Peyer's patch (tissue), 4 donors: ENCODE results near the gene GADL1.

Experiments
- POLR2A ChIP-seq, 2 donors: fragments of 450-650 bp; IDR thresholded peaks; one replicate each; pipeline ENCODE4 v1.5.1; 2017; ENCODE audit warnings: antibody characterized with exemption in 2 of 2, mild to moderate bottlenecking in 2 of 2, moderate library complexity in 2 of 2
- TF ChIP-seq, protein P1 (sequence below), 6 experiments: fragments of 450-650 bp in 4 of 6; fragments of 200-600 bp in 2 of 6; sonication (generic) in 1 of 6; IDR thresholded peaks; one replicate each; pipeline ENCODE4 v1.5.1; 2017 to 2019; ENCODE audit warnings: antibody characterized with exemption in 6 of 6, mild to moderate bottlenecking in 3 of 6, moderate library complexity in 1 of 6

DNA sequence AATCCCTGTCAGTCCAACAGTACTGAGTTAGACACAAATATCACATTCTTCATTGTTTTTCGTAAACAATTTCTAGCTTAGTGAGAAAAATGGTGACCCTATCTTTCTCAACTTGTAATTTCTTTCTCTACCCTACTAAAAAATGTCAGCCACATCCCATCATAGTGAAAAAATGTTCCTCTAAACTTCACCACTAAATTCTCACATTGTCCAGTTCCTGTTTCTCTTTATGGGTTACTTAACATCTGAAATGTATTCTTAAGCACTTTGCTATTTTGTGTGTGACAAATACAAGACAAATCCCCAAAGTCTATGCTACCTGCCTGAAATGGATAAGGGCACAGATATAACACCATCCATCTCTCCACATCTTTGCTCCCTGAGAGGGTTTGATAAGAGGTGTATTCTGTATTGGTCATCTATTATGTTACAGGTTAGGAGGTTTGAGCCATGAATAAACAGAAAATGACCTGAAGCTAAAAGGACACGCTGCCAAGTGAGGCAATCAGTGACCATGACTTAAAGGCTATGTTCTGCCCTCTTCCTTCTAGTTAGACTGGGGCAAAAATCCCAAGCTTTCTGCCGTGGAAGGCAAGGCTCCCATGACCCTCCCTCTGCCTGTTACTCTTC lies 118.2 kb downstream of the GADL1 start:
- no peak for TF ChIP-seq POLR2A (IDR thresholded peaks at IDR 0.05)
- TF ChIP-seq, protein P1, sequence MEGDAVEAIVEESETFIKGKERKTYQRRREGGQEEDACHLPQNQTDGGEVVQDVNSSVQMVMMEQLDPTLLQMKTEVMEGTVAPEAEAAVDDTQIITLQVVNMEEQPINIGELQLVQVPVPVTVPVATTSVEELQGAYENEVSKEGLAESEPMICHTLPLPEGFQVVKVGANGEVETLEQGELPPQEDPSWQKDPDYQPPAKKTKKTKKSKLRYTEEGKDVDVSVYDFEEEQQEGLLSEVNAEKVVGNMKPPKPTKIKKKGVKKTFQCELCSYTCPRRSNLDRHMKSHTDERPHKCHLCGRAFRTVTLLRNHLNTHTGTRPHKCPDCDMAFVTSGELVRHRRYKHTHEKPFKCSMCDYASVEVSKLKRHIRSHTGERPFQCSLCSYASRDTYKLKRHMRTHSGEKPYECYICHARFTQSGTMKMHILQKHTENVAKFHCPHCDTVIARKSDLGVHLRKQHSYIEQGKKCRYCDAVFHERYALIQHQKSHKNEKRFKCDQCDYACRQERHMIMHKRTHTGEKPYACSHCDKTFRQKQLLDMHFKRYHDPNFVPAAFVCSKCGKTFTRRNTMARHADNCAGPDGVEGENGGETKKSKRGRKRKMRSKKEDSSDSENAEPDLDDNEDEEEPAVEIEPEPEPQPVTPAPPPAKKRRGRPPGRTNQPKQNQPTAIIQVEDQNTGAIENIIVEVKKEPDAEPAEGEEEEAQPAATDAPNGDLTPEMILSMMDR (IDR thresholded peaks at IDR 0.05), result no peak
